GM19035 (cell line): ENCODE data around the gene HNRNPL.
"Not testable (repeated sequence)": the region's sequence is repeated elsewhere in the genome, so short reads cannot be mapped to it uniquely, and the experiment has no call there.

Experiments
- ATAC-seq: cut with Tn5 transposase; IDR thresholded peaks from one replicate; pipeline ENCODE4 v1.9.1; 2021; ENCODE audit not compliant: unreplicated experiment

HNRNPL gene

DNA sequence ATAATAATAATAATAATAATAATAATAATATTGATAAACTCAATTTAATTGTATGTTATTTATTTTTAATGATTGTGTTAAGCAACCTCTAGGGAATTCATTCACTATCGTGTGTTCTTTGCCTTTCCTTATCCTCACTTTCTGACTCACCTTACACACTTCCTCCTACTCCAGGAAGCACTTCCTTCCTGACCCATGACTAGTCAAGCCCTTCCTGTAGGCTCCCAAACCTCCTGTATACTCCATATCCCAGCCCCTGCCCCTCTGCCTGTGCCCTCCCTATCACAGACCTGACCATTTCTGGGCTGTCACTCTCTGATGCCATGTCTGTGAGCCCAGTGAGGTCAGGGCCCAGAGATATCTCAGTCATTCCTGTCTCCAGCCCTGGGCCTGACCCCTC lies 44.6 kb downstream of the HNRNPL start:
- no peak for ATAC-seq

DNA sequence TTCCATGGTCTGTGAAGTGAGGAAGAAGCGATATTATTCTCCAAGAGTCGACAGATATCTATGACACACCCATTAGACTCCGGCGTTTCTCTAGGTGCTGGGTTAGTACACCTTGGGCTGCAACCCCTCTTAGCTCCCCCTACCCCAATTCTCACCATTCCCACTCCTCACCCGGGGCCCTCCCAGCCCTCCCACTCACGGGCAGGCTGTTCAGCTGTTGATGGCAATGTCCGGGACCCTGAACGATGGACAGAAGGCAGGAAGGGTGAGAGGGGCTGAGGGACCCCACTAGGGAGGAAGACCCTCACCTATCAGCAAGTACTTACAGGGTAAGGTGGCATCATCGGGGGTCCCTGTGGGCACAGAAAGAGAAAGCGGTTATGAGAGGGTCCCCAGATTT lies 46.2 kb downstream of the HNRNPL start:
- no peak for ATAC-seq

DNA sequence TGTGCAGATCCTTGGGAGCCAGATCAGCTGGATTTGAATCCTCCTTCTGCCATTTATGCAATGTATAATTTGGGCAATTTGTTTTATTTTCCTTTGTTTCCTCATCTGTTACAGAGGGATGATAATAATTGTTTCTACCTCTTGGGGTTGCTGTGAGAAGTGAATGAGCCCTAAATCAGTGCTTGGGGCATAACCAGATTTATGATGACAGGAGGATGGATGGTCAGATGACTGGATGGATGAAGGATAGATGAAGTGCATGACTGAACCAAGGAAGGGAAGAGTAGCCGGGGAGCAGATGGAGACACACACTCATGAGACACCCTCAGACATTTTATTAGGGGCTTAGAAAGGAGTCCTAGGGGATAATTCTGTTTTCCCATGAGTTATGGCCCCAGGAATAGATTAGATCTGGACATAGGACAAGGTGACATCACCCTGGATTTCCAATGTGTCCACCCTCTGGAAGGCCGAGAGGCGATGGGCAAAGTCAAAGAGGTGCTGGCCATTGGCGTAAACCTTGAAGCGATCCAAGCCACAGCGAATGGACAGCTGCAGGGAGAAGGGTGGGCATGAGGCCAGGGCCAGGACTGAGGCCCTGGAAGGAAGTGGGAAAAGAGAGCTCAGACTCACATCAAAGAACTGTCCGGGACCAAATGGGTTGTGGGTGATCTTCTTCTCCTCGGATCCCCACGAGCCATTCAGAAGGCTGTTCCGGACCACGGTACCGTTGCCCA lies 48.3 kb downstream of the HNRNPL start:
- ATAC-seq, result no peak

DNA sequence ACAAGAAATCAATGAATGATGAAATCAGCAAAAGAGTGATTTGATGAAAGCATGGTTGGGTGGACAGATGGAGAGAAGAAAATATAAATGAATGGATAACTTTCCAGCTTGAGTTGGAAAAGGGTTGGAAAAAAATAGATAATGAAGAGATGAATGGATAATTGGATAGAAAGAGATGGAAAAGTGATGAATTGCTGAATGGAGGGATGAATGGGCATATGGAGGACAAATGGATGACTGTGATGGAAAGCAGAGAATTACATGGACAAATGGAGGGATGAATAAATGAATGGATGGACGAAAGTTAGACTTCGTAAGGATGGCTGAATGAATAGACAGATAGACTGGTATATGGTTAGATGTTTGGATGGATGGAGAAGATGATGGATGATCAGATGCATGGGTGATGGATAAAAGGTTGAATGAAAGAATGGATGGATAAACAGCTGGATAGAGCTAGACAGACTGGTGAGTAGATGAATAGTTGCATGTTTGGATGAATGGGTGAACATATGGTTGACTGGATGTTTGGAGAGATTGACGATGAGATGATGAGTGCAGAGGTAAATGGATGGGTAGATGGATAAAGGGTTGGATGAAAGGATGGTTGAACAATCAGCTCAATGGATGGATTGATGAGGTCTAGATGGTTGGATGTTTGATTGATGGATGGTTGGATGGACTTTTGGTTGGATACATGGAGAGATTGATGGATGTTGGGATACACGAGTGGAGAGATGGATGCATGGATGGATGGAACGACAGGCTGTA lies 49.0 kb downstream of the HNRNPL start:
- no peak for ATAC-seq

DNA sequence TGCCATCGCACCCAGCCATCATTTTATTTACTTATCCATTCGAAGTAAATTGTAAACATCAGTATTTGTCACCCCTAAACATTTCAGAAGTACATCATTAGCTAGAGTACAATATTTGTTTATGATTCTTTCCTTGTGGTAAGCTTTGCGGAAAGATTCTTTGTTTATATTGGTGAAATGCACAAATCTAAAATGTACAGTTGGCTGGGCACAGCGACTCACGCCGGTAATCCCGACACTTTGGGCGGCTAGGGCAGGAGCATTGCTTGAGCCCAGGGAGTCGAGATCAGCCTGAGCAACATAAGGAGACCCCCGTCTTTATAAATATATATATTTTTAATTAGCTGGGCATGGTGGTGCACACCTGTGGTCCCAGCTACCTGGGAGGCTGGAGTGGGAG lies 50.7 kb downstream of the HNRNPL start:
- ATAC-seq, result no peak

DNA sequence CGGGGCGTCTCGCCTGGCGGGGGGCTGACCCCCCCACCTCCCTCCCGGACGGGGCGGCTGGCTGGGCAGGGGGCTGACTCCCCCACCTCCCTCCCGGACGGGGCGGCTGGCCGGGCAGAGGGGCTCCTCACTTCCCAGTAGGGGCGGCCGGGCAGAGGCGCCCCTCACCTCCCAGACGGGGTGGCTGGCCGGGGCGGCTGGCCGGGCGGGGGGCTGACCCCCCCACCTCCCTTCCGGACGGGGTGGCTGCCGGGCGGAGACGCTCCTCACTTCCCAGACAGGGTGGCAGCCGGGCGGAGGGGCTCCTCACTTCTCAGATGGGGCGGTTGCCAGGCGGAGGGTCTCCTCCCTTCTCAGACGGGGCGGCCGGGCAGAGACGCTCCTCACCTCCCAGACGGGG lies 52.0 kb downstream of the HNRNPL start:
- ATAC-seq, result not testable (repeated sequence)

DNA sequence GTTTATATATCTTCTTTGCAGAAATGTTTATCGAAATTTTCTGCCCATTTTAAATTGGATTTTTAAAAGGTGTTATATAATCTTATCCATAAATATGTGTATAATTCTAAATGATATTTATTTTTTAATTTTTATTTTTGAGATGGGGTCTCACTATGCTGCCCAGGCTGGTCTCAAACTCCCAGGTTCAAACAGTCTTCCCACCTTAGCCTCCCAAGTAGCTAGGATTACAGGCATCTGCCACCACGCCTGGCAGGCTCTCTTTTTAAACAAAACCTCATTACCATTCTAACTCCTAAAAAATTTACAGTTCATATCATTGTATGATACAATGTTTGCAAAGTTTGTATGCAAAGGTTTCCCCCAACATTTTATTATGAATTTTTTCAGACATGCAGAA lies 53.6 kb downstream of the HNRNPL start:
- ATAC-seq, result no peak

DNA sequence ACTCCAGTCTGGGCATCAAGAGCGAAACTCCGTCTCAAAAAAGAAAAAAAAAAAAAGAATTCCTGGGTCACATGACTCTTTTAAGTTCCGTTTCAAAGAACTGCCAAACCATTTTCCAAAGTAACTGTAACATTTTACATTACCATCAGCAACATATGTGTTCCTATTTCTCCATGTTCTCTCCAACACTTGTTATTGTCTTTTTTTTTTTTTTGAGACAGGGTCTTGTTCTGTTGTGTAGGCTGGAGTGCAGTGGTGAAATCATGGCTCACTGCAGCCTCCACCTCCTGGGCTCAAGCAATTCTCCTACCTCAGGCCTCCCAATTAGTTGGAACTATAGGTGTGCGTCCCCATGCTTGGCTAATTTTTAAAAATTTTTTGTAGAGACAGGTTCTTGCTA lies 54.2 kb downstream of the HNRNPL start:
- no peak for ATAC-seq

DNA sequence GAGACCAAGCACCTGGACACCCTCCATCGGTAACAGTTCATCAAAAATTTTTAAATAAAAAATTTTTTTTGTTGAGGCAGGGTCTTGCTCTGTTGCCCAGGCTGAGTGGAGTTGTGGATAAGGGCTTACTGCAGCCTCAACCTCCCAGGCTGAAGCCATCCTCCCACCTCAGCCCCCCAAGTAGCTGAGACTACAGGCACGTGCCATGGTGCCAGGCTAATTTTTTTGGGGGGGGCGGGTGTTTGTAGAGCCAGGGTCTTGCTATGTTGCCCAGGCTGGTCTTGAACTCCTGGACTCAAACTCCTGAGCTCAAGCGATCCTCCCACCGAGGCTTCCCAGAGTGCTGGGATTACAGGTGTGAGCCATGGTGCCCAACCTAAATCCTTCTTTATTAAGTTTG lies 56.1 kb downstream of the HNRNPL start:
- no peak for ATAC-seq

DNA sequence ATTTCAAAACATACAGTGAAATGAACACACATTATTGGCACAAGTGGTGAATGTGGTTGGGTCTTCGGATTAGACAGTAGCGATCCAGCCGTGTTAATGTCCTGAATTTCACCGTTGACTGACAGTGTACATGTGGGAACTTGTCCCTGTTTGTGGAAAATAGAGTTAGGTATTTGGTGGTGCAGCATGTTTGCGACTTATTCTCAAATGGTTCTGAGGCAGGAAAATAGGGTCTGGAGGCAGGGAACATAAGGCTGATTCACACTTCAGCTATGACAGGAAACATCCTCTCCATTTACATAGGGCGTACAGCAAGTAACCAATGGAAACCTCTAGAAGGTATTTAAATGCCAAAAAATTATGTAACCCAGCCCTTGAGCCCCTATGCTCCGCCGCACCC lies 56.6 kb downstream of the HNRNPL start:
- ATAC-seq, result no peak

DNA sequence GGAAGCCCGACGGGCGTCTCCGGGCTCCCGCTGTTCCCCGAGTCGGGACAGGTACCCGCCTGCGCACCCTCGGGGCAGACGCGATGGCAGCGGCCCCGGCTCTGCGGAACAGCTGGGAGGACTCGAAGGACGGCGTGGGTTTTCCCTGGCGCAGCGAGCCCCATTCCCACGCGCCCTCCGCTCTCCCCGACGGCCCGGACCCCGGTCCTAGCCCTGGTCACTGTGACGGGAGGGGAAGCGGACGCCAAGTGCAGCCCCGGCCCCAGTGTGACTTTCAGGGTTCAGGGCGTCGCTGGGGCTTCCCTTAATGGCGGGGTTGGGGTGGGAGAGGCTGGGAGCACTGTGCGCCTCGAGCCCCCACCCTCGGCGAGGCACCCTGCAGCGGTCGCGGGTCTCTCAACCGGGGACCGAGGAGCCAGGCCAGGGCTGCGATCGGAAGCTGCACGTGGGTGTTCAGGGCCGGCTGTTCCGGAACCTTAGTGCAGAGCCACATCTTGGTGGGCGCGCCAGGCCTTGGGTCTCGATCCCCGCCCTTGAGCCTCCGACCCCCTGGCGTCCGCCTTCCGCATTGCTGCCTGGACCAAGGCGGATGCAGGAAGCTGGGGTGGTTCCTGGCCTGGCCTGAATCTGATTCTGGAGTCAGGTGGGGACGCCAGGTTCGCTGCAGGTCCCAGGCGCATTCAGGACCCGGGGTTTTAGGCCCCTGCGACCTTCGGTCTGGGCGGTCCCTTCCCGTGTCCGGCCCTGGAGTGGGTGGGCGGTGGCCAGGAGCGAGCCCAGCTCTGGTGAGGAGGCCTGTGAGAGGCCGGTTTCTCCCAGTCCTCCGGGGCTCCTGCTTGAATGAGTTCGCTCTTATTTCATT lies 57.3 kb downstream of the HNRNPL start:
- ATAC-seq, result no peak

DNA sequence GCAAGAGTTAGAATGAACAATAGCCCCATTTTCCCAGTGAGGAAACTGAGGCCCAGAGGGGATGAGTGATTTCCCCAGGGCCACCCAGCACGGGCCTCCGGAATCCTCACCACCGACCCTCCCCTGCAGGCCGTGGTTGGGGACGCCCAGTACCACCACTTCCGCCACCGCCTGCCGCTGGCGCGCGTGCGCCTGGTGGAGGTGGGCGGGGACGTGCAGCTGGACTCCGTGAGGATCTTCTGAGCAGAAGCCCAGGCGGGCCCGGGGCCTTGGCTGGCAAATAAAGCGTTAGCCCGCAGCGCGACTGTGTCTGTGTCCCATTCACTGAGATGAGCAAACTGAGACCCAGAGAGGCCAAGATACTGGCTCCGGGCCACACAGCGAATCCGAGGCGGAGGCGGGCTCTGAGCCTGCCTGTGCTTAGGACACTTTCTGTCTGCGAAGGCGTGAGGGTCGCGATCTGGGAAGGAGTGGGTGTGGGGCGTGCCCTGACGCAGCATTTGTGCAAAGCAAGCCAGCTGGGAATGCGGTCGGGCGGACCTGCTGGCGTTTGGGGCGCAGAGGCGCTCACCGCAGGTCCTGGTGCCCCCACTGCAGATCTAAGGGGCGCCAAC lies 58.2 kb downstream of the HNRNPL start:
- ATAC-seq, result not testable (repeated sequence)

DNA sequence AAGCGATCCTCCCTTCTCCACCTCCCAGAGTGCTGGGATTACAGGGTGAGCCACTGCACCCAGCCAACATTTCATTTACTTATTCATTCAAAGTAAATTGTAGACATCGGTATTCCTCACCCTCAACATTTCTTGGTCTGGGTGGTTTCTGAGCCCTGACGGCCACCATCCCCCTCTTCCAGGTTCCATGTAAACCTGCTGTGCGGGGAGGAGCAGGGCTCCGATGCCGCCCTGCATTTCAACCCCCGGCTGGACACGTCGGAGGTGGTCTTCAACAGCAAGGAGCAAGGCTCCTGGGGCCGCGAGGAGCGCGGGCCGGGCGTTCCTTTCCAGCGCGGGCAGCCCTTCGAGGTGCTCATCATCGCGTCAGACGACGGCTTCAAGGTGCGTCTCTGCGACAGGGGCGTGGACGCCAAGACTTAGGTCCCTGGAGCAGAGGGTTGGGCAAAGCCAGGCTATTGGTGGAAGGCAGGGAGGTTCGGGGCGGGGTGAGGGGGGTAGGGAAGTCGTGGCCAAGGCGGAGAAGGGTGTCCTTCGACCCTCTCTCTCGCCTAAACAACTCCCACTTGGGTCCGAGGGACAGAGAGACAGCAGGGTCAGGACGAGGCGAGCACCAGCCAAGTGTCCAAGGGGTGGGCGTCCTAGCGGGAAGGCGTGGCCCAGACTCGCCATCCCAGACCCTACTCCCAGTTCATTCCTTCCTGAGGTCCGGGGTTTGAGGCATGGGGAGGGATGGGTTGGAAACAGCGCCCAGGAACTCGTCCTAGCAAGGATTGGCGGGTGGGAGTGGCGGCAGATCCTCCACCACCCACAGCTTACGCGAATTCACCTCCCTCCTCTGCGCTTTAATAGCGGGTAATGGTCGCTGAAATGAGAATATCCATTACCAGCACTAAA lies 59.0 kb downstream of the HNRNPL start:
- ATAC-seq, result not testable (repeated sequence)

DNA sequence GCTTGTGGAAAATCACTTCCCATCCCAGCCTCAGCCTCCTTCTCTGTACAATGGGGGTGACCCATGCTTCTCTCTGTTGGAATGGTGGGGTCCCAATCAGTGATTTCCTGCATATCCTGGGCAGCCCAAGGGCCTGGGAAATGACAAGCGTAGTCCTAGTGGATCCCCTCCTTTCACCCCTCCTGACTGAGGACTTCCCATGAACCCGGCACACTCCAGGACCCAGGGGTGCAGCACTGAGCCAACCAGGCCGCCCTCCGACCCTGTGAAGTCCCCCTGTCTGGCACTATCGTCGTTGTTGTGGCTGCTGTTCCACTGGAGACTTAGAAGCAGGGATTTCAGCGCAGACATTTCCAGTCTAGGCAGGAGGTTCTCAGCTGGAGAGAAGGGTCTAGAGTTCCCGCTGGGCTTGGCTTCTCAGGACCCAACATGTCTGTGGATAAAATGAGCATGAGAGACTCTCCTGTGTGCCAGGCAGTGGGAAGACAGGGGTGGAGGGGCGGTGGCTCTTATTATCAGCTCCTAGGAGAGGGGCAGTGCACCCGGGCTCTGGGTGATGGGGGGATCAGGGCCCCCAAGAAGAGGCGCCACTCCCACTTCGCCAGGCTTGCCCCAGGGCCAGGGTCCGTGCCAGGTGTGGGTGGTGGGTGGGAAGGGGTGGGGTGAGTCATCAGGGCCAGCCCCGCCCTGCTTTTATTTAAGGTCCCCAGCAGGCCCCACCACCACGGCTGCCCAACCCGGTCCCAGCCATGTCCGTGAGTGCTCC lies 61.1 kb downstream of the HNRNPL start, which contains the start of gene LGALS7B:
Gene LGALS7B, plus strand, starts transcription at position 723 of the 766 bp plus-strand sequence. Its CDS starts 27 bp downstream, at position 750.
- ATAC-seq, result no peak

DNA sequence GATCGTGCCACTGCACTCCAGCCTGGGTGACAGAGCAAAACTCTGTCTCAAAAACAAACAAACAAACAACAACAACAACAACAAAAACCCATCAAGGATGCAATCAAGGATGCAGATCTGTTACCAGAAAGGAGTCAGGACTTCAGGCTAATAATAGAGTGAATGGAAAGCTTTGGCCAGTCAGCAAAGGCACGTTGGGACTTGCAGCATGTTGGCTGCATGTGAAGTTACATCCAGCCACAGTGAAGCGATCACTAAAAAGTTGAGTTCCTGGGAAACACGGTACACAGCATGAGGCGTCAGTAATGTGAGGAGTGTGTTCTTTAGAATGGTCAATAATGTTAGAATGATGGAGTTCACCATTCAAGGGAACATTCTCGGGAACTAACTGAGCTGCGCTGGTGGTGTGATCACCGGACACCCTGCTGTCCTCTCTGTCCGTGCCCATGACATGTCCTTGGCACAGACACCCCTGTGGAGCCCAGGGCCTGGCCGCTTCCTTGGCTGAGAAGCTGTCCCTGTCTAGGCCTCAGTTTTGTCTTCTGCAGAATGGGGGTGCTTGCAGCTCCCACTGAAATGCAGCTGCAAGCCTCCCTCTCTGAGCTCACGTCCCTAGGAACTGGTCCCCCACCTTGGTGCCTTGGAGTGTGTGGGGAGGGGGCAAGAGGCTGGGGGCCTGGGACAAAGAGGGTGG lies 63.1 kb downstream of the HNRNPL start:
- no peak for ATAC-seq
